Activated T-cell treated with anti-CD3 and anti-CD28 coated beads for 1 hour (primary cell): ENCODE measurements around the gene SIL1.
"Not testable (repeated sequence)": the region's sequence is repeated elsewhere in the genome, so short reads cannot be mapped to it uniquely, and the experiment has no call there.

ENCODE experiments used
- DNase-seq: peaks from one replicate; pipeline ENCODE4 v3.0.0-alpha.2; 2020; ENCODE audit warnings: low read depth

Gene SIL1

GRCh38 chr5:139204196-139204595 is 6.0 kb upstream of the SIL1 start:
- no peak for DNase-seq

- DNase-seq, result no peak
Observed at GRCh38 chr5:139199321-139199720, 1.2 kb upstream of the SIL1 start.

GRCh38 chr5:139196296-139196956 is 1.7 kb downstream of the SIL1 start:
- no peak for DNase-seq

- DNase-seq, result no peak
Observed at GRCh38 chr5:139194486-139194885, 3.7 kb downstream of the SIL1 start.

GRCh38 chr5:139193928-139194327 is 4.2 kb downstream of the SIL1 start:
- DNase-seq, result no peak

- DNase-seq, result not testable (repeated sequence)
Observed at GRCh38 chr5:139192906-139193305, 5.3 kb downstream of the SIL1 start.

GRCh38 chr5:139191954-139192353 is 6.2 kb downstream of the SIL1 start:
- not testable (repeated sequence) for DNase-seq

- no peak for DNase-seq
Observed at GRCh38 chr5:139190125-139190524, 8.0 kb downstream of the SIL1 start.

GRCh38 chr5:139188558-139189270 is 9.5 kb downstream of the SIL1 start:
- DNase-seq, result no peak

GRCh38 chr5:139186752-139187326 is 11.3 kb downstream of the SIL1 start:
- DNase-seq, result no peak

GRCh38 chr5:139186261-139186660 is 11.9 kb downstream of the SIL1 start:
- no peak for DNase-seq

- DNase-seq, result no peak
Observed at GRCh38 chr5:139185589-139185988, 12.6 kb downstream of the SIL1 start.

- DNase-seq, result no peak
Observed at GRCh38 chr5:139183502-139183901, 14.7 kb downstream of the SIL1 start.

- DNase-seq, result no peak
Observed at GRCh38 chr5:139182528-139183296, 15.5 kb downstream of the SIL1 start.

GRCh38 chr5:139181835-139182452 is 16.2 kb downstream of the SIL1 start:
- DNase-seq, result no peak

GRCh38 chr5:139181322-139181730 is 16.8 kb downstream of the SIL1 start:
- DNase-seq, result no peak

- DNase-seq, result no peak
Observed at GRCh38 chr5:139180850-139181249, 17.3 kb downstream of the SIL1 start.

GRCh38 chr5:139179778-139180513 is 18.2 kb downstream of the SIL1 start:
- DNase-seq, result not testable (repeated sequence)

GRCh38 chr5:139178935-139179334 is 19.2 kb downstream of the SIL1 start:
- DNase-seq, result no peak

- no peak for DNase-seq
Observed at GRCh38 chr5:139178589-139178917, 19.6 kb downstream of the SIL1 start.

GRCh38 chr5:139177809-139178588 is 20.2 kb downstream of the SIL1 start:
- DNase-seq, result no peak
